CD4-positive, CD25-positive, alpha-beta regulatory T cell (primary cell): ENCODE data around the gene ITGB1BP2. TPM values are rescaled to one million over a fixed set of nuclear protein-coding genes. Genes with fewer than 3 reads are reported as not detected.
"Not testable (repeated sequence)": the region's sequence is repeated elsewhere in the genome, so short reads cannot be mapped to it uniquely, and the experiment has no call there.

Source experiments
- ATAC-seq, 2 donors: fragments of 150-1000 bp; cut with Tn5 transposase; one replicate each; pipeline ENCODE4 v1.10.0; 2021; ENCODE audit warnings: low read depth in 2 of 2, moderate number of reproducible peaks in 2 of 2, moderate library complexity in 1 of 2
- DNase-seq, 3 donors: peaks; one replicate each; pipeline versions ENCODE4 v3.0.0 to v3.0.0-alpha.2; 2012 to 2022; ENCODE audit warnings: mixed read lengths in 1 of 3
- H3K27ac ChIP-seq: one replicate; pipeline ENCODE4 v1.7.0; 2013; ENCODE audit warnings: mild to moderate bottlenecking, low read length; ENCODE audit not compliant: insufficient read depth, poor library complexity, severe bottlenecking
- H3K27me3 ChIP-seq: one replicate; pipeline ENCODE4 v1.7.0; 2013; ENCODE audit warnings: low read length; ENCODE audit not compliant: control insufficient read depth, insufficient read depth
- H3K36me3 ChIP-seq: one replicate; pipeline ENCODE4 v1.7.0; 2013; ENCODE audit warnings: mild to moderate bottlenecking, low read length, moderate library complexity; ENCODE audit not compliant: control insufficient read depth, insufficient read depth
- H3K4me1 ChIP-seq: 2 replicates; pipeline ENCODE4 v1.7.0; 2013; ENCODE audit warnings: mild to moderate bottlenecking, low read length; ENCODE audit not compliant: insufficient read depth, control insufficient read depth, poor library complexity, severe bottlenecking
- H3K4me3 ChIP-seq: one replicate; pipeline ENCODE4 v1.7.0; 2013; ENCODE audit warnings: low read depth, mild to moderate bottlenecking, low read length, moderate library complexity
- H3K9me3 ChIP-seq, 2 experiments: 1 replicate in 1 of 2; 2 replicates in 1 of 2; pipeline ENCODE4 v1.7.0; 2013; ENCODE audit warnings: low read length in 2 of 2, mild to moderate bottlenecking in 1 of 2, moderate library complexity in 1 of 2; ENCODE audit not compliant: control insufficient read depth in 2 of 2
- H3K27ac Mint-ChIP-seq, 3 donors: one replicate each; pipeline ENCODE4 v1.8.0; 2020 to 2022; ENCODE audit warnings: mild to moderate bottlenecking in 3 of 3, mixed read lengths in 3 of 3, moderate library complexity in 2 of 3
- H3K27me3 Mint-ChIP-seq: one replicate; pipeline ENCODE4 v1.8.0; 2022; ENCODE audit warnings: mild to moderate bottlenecking, mixed read lengths
- H3K36me3 Mint-ChIP-seq: one replicate; pipeline ENCODE4 v1.8.0; 2020; ENCODE audit warnings: mixed read lengths
- H3K4me1 Mint-ChIP-seq, 4 donors: one replicate each; pipeline ENCODE4 v1.8.0; 2020 to 2022; ENCODE audit warnings: mixed read lengths in 4 of 4, mild to moderate bottlenecking in 1 of 4
- H3K4me3 Mint-ChIP-seq, 4 donors: one replicate each; pipeline ENCODE4 v1.8.0; 2020 to 2022; ENCODE audit warnings: mild to moderate bottlenecking in 4 of 4, mixed read lengths in 4 of 4, moderate library complexity in 3 of 4
- H3K9me3 Mint-ChIP-seq, 7 donors: one replicate each; pipeline ENCODE4 v1.8.0; 2020 to 2022; ENCODE audit warnings: mixed read lengths in 7 of 7, mild to moderate bottlenecking in 3 of 7, moderate library complexity in 2 of 7
- polyA plus RNA-seq, 4 donors: library from polyadenylated mRNA; unstranded; fragments of 300-500 nt; fragmentation: Illumina TruSeq; gene quantifications; one replicate each; pipeline ENCODE4 v1.2.3, GENCODE V29; 2021
- total RNA-seq: library from RNA; stranded (reverse); gene quantifications from one replicate; pipeline ENCODE4 v1.2.3, GENCODE V29; 2022

ITGB1BP2 gene
- total and polyA plus RNA-seq, 5 donors from 2014 or later = 1.4 TPM; not detected in 4

DNA sequence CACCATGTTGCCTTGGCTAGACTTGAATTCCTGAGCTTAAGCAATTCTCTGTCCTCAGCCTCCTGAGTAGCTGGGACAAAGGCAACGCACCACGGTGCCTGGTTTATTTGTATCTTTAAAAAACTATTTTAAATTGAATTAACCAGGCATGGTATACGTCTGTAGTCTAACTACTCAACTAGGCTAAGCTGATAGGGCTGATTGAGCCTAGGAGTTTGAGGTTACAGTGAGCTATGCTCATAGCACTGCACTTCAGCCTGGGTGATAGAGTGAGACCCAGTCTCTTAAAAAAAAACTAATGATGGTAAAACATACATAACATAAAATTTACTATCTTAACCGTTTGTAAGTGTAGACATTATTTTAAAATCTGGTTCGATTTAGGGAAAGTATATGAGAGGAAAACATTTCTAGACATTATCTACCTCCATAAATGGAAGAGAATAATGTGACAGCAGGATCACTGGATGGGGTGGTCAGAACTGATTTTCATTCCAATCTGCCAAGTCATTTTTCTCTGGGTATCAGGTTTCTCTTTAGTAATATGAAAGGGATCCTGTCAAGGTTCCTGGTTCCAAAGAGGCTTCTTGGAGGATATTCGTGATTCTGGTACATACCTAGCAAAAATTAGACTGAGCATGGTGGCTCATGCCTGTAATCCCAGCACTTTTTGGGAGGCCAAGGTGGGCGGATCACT is 8.7 kb upstream of the ITGB1BP2 start:
- Mint-ChIP-seq H3K9me3 (no peaks in the 10 kb centered on the region), H3K36me3 (peaks cover 12% of the 10 kb centered on the region), H3K27me3 (no peaks in the 10 kb centered on the region), H3K4me1 (peaks cover 0 to 15% (median 7%) of the 10 kb centered on the region in 4 donors), H3K4me3 (no peak overlapping the region), H3K27ac (no peak overlapping the region)
- Histone ChIP-seq H3K4me1 (peaks cover 4% of the 10 kb centered on the region), H3K36me3 (peaks cover 54% of the 10 kb centered on the region), H3K4me3 (no peak overlapping the region), H3K27me3 (no peaks in the 10 kb centered on the region), H3K9me3 (no peaks in the 10 kb centered on the region), H3K27ac (no peak overlapping the region)
- DNase-seq (no peak), ATAC-seq (no peak)

DNA sequence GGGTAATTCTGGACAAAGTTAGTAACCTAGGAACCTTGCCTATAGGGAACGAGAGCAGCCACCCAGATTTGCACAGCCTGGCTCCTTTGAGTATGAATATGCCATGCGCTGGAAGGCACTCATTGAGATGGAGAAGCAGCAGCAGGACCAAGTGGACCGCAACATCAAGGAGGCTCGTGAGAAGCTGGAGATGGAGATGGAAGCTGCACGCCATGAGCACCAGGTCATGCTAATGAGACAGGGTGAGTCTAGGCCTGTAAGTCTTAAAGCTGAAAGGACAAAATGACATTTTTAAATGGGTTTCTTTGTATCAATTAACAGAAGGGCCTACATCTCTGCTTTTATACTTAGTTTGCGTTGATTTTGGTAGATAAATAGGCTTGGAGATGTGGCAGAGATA is 4.7 kb upstream of the ITGB1BP2 start:
- peaks cover 23% of the 10 kb centered on the region for H3K36me3 Mint-ChIP-seq
- Histone ChIP-seq H3K27me3 (no peaks in the 10 kb centered on the region), H3K4me1 (no peaks in the 10 kb centered on the region), H3K4me3 (no peak overlapping the region), H3K36me3 (peaks cover 65% of the 10 kb centered on the region), H3K27ac (no peak overlapping the region), H3K9me3 (no peaks in the 10 kb centered on the region)
- H3K4me1 Mint-ChIP-seq = peaks cover 0 to 2% (median 0%) of the 10 kb centered on the region in 4 donors
- H3K27me3 Mint-ChIP-seq = no peaks in the 10 kb centered on the region
- no peak for DNase-seq
- H3K9me3 Mint-ChIP-seq = no peaks in the 10 kb centered on the region
- no peak overlapping the region for H3K4me3 Mint-ChIP-seq
- ATAC-seq = no peak
- H3K27ac Mint-ChIP-seq = no peak overlapping the region

GRCh38 chrX:71298119-71298518 is 3.4 kb upstream of the ITGB1BP2 start:
- peaks cover 57% of the 10 kb centered on the region for H3K36me3 ChIP-seq
- peaks cover 0 to 7% (median under 1%) of the 10 kb centered on the region in 4 donors for H3K4me1 Mint-ChIP-seq
- no peak overlapping the region for H3K4me3 ChIP-seq
- peak overlapping the region in 1 of 3 donors; percentile 12 for H3K27ac Mint-ChIP-seq
- DNase-seq = no peak
- H3K27me3 Mint-ChIP-seq = no peaks in the 10 kb centered on the region
- no peak for ATAC-seq
- H3K9me3 ChIP-seq = no peaks in the 10 kb centered on the region
- no peaks in the 10 kb centered on the region for H3K4me1 ChIP-seq
- no peak overlapping the region for H3K4me3 Mint-ChIP-seq
- H3K9me3 Mint-ChIP-seq = no peaks in the 10 kb centered on the region
- peaks cover 23% of the 10 kb centered on the region for H3K36me3 Mint-ChIP-seq
- H3K27ac ChIP-seq = no peak overlapping the region
- H3K27me3 ChIP-seq = no peaks in the 10 kb centered on the region

DNA sequence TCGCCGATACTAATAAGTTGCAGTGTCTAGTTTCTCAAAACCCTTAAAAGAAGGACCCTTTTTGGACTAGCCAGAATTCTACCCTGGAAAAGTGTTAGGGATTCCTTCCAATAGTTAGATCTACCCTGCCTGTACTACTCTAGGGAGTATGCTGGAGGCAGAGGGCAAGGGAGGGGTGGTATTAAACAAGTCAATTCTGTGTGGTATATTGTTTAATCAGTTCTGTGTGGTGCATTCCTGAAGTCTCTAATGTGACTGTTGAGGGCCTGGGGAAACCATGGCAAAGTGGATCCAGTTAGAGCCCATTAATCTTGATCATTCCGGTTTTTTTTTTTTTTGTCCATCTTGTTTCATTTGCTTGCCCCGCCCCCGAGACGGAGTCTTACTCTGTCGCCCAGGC is 1.5 kb upstream of the ITGB1BP2 start:
- H3K36me3 ChIP-seq = peaks cover 42% of the 10 kb centered on the region
- not testable (repeated sequence) for H3K27me3 Mint-ChIP-seq, H3K9me3 ChIP-seq, H3K27ac ChIP-seq, H3K4me1 Mint-ChIP-seq, DNase-seq, H3K27me3 ChIP-seq, ATAC-seq, H3K27ac Mint-ChIP-seq, H3K4me1 ChIP-seq, H3K9me3 Mint-ChIP-seq, H3K4me3 ChIP-seq
- H3K4me3 Mint-ChIP-seq = peak overlapping the region in 1 of 4 donors; percentile 54
- H3K36me3 Mint-ChIP-seq = peaks cover 18% of the 10 kb centered on the region

- not testable (repeated sequence) for H3K9me3 ChIP-seq, H3K27me3 Mint-ChIP-seq, H3K27me3 ChIP-seq, ATAC-seq, H3K4me1 ChIP-seq, H3K4me1 Mint-ChIP-seq, H3K27ac Mint-ChIP-seq, DNase-seq, H3K4me3 Mint-ChIP-seq, H3K4me3 ChIP-seq, H3K9me3 Mint-ChIP-seq, H3K27ac ChIP-seq
- peaks cover 18% of the 10 kb centered on the region for H3K36me3 Mint-ChIP-seq
- H3K36me3 ChIP-seq = peaks cover 42% of the 10 kb centered on the region
Observed at GRCh38 chrX:71300495-71300894, 1.1 kb upstream of the ITGB1BP2 start.

DNA sequence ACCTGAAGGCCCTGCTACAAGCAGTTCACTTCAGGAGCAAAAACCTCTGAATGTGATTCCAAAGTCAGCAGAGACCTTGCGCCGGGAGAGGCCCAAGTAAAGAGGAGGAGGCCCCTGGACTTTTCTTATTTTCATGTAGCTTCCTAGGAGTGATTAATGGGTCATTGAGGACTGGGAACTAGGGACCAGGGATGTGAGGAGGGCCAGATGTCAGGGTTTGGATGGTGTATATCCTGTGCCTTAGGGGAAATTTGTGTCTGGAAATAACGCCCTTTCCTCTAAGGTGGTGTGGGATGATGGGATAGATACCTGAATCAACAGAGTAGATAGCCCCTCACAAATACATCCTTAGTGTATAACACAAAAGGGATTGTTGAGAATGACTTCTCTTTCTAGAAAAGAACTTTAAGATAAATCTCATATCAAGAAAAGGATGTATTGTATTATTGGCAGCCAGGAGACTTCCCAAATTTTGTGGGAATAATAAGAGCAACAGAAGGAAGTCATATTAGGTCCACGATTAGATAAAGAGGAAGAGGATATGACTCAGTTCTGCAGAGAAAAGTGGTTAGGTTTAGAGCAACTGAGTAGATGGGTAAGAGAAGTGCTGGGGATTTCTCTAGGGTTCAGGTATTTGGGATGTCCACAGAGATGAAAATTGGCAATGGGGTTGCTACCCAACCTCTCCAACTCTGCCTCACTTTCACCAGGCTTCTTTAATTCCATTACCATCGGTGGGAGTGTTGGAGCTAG is 1.1 kb downstream of the ITGB1BP2 start:
- no peaks in the 10 kb centered on the region for H3K27me3 ChIP-seq
- peak overlapping the region in 1 of 3 donors; percentile 21 for H3K27ac Mint-ChIP-seq

DNA sequence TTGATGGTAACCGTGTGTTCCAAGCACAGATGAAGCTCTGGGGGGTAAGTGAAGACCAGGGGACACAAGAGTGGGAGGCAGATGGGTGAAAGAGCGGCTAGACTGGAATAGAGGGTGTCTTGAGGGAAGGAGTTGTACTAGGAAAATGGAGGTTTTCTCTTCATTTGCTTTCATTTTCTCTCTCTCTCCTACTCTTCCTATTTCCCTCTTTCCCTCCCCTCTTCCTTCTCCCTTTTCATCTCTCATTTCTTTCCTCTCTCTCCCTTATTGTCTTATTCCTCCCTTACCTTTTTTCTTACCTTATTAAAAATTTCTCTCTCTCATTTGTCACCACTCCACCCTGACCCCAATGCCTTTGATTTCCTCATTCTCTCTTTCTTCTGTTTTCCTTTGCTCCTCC is 3.0 kb downstream of the ITGB1BP2 start:
- ATAC-seq = no peak
- H3K4me1 ChIP-seq = no peaks in the 10 kb centered on the region
- peaks cover 4% of the 10 kb centered on the region for H3K27me3 Mint-ChIP-seq
- no peak overlapping the region for H3K4me3 Mint-ChIP-seq
- DNase-seq = no peak
- H3K36me3 Mint-ChIP-seq = peaks cover 11% of the 10 kb centered on the region
- peaks cover 0 to 6% (median 3%) of the 10 kb centered on the region in 4 donors for H3K4me1 Mint-ChIP-seq
- H3K27ac Mint-ChIP-seq = peak overlapping the region in 1 of 3 donors; percentile 15
- H3K9me3 Mint-ChIP-seq = no peaks in the 10 kb centered on the region
- H3K9me3 ChIP-seq = no peaks in the 10 kb centered on the region
- H3K27ac ChIP-seq = no peak overlapping the region
- no peaks in the 10 kb centered on the region for H3K27me3 ChIP-seq
- H3K4me3 ChIP-seq = no peak overlapping the region
- peaks cover 13% of the 10 kb centered on the region for H3K36me3 ChIP-seq

More for the DNA sequence above, 1.1 kb downstream of the ITGB1BP2 start:
- Mint-ChIP-seq H3K36me3 (peaks cover 18% of the 10 kb centered on the region), H3K27me3 (peaks cover 4% of the 10 kb centered on the region), H3K4me1 (peaks cover 0 to 7% (median 4%) of the 10 kb centered on the region in 4 donors), H3K4me3 (no peak overlapping the region), H3K9me3 (no peaks in the 10 kb centered on the region)
- no peak for ATAC-seq
- no peak for DNase-seq
- no peak overlapping the region for H3K4me3 ChIP-seq
- no peaks in the 10 kb centered on the region for H3K4me1 ChIP-seq
- no peak overlapping the region for H3K27ac ChIP-seq
- no peaks in the 10 kb centered on the region for H3K9me3 ChIP-seq
- H3K36me3 ChIP-seq = peaks cover 27% of the 10 kb centered on the region
